ENCODE data around the gene MAPRE2.

Gene MAPRE2

DNA sequence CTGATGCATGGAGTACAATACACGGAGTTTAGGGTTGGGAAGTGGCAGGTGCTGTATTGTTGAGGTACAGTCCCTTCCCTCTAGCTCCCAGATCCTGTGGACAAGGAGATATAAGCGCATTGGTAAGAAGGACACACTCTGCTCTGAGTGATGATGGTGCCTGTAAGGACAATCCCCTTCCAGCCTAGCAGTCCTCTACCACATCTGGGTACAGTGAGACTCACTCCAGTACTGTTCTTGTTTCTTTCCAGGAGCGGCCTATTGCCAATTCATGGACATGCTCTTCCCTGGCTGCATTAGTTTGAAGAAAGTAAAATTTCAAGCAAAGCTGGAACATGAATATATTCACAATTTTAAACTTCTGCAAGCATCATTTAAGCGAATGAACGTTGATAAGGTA, 56.0 kb downstream of the MAPRE2 start:
- H3K9me3 ChIP-seq (ENCODE audit: insufficient read depth, low read length): no peaks in the 10 kb centered on the region
- no peaks in the 10 kb centered on the region for H3K36me3 ChIP-seq (ENCODE audit: low read length)
- H3K9ac ChIP-seq (ENCODE audit: low read length): no peak overlapping the region
- H3K9me2 ChIP-seq (replicated peaks; ENCODE audit: insufficient read depth, low read length): no peaks in the 10 kb centered on the region
- H3F3A ChIP-seq (ENCODE audit: insufficient read depth): no peaks in the 10 kb centered on the region
- no peaks in the 10 kb centered on the region for H3K79me2 ChIP-seq (ENCODE audit: insufficient read depth, low read length)
- H3K4me3 ChIP-seq (ENCODE audit: insufficient read depth, low read length, poor library complexity, severe bottlenecking): no peak overlapping the region
- no peak for TF ChIP-seq EZH2phosphoT487 (conservative IDR thresholded peaks at IDR 0.05; ENCODE audit: low read length)
- TF ChIP-seq, protein P1, sequence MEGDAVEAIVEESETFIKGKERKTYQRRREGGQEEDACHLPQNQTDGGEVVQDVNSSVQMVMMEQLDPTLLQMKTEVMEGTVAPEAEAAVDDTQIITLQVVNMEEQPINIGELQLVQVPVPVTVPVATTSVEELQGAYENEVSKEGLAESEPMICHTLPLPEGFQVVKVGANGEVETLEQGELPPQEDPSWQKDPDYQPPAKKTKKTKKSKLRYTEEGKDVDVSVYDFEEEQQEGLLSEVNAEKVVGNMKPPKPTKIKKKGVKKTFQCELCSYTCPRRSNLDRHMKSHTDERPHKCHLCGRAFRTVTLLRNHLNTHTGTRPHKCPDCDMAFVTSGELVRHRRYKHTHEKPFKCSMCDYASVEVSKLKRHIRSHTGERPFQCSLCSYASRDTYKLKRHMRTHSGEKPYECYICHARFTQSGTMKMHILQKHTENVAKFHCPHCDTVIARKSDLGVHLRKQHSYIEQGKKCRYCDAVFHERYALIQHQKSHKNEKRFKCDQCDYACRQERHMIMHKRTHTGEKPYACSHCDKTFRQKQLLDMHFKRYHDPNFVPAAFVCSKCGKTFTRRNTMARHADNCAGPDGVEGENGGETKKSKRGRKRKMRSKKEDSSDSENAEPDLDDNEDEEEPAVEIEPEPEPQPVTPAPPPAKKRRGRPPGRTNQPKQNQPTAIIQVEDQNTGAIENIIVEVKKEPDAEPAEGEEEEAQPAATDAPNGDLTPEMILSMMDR (IDR thresholded peaks at IDR 0.05; ENCODE audit: insufficient read depth, low read length, poor library complexity, severe bottlenecking): no peak
- no peak overlapping the region for H2AFZ ChIP-seq (ENCODE audit: low read depth, low read length, severe bottlenecking)
- H3K27ac ChIP-seq (ENCODE audit: low read depth, low read length): no peak overlapping the region
- no peak overlapping the region for H3K4me2 ChIP-seq (ENCODE audit: low read depth, low read length, poor library complexity, severe bottlenecking)
- H4K20me1 ChIP-seq (ENCODE audit: low read depth, low read length): no peaks in the 10 kb centered on the region
- no peaks in the 10 kb centered on the region for H3K27me3 ChIP-seq (ENCODE audit: low read length)

- Histone ChIP-seq H3K36me3 (ENCODE audit: low read length) (no peaks in the 10 kb centered on the region), H3F3A (ENCODE audit: insufficient read depth) (no peaks in the 10 kb centered on the region)
These were observed 56.5 kb downstream of the MAPRE2 start for GRCh38 chr18:35097763-35098162.

GRCh38 chr18:35099911-35100310, 58.7 kb downstream of the MAPRE2 start:
- no peaks in the 10 kb centered on the region for H3K27me3 ChIP-seq (ENCODE audit: low read length)
- H3K4me3 ChIP-seq (ENCODE audit: insufficient read depth, low read length, poor library complexity, severe bottlenecking): no peak overlapping the region
- H3K79me2 ChIP-seq (ENCODE audit: insufficient read depth, low read length): no peaks in the 10 kb centered on the region
- H3K4me2 ChIP-seq (ENCODE audit: low read depth, low read length, poor library complexity, severe bottlenecking): no peak overlapping the region
- no peak overlapping the region for H2AFZ ChIP-seq (ENCODE audit: low read depth, low read length, severe bottlenecking)
- no peak overlapping the region for H3K27ac ChIP-seq (ENCODE audit: low read depth, low read length)
- no peaks in the 10 kb centered on the region for H3K9me2 ChIP-seq (replicated peaks; ENCODE audit: insufficient read depth, low read length)
- H3K9me3 ChIP-seq (ENCODE audit: insufficient read depth, low read length): no peaks in the 10 kb centered on the region
- no peak for TF ChIP-seq EZH2phosphoT487 (conservative IDR thresholded peaks at IDR 0.05; ENCODE audit: low read length)
- TF ChIP-seq, protein P1 (IDR thresholded peaks at IDR 0.05; ENCODE audit: insufficient read depth, low read length, poor library complexity, severe bottlenecking): no peak
- H3K36me3 ChIP-seq (ENCODE audit: low read length): no peaks in the 10 kb centered on the region
- no peaks in the 10 kb centered on the region for H4K20me1 ChIP-seq (ENCODE audit: low read depth, low read length)
- no peak overlapping the region for H3K9ac ChIP-seq (ENCODE audit: low read length)
- H3F3A ChIP-seq (ENCODE audit: insufficient read depth): no peaks in the 10 kb centered on the region

More at GRCh38 chr18:35097763-35098162, 56.5 kb downstream of the MAPRE2 start:
- H3K79me2 ChIP-seq (ENCODE audit: insufficient read depth, low read length): no peaks in the 10 kb centered on the region
- no peak overlapping the region for H3K4me3 ChIP-seq (ENCODE audit: insufficient read depth, low read length, poor library complexity, severe bottlenecking)
- no peak overlapping the region for H2AFZ ChIP-seq (ENCODE audit: low read depth, low read length, severe bottlenecking)
- H3K4me2 ChIP-seq (ENCODE audit: low read depth, low read length, poor library complexity, severe bottlenecking): no peak overlapping the region
- no peaks in the 10 kb centered on the region for H3K9me3 ChIP-seq (ENCODE audit: insufficient read depth, low read length)
- H3K27me3 ChIP-seq (ENCODE audit: low read length): no peaks in the 10 kb centered on the region
- no peaks in the 10 kb centered on the region for H4K20me1 ChIP-seq (ENCODE audit: low read depth, low read length)
- no peak overlapping the region for H3K27ac ChIP-seq (ENCODE audit: low read depth, low read length)
- no peak overlapping the region for H3K9ac ChIP-seq (ENCODE audit: low read length)
- H3K9me2 ChIP-seq (replicated peaks; ENCODE audit: insufficient read depth, low read length): no peaks in the 10 kb centered on the region
- TF ChIP-seq, protein P1 (IDR thresholded peaks at IDR 0.05; ENCODE audit: insufficient read depth, low read length, poor library complexity, severe bottlenecking): no peak
- TF ChIP-seq EZH2phosphoT487 (conservative IDR thresholded peaks at IDR 0.05; ENCODE audit: low read length): no peak

All from SU-DHL-6 (cell line).